Prostate gland (tissue), 2 donors: ENCODE data around the gene HBB. TPM values are rescaled to one million over a fixed set of nuclear protein-coding genes. Genes with fewer than 3 reads are reported as not detected.
"Not testable (repeated sequence)": the region's sequence is repeated elsewhere in the genome, so short reads cannot be mapped to it uniquely, and the experiment has no call there.

Experiments used
- DNase-seq: peaks from one replicate; pipeline ENCODE4 v3.0.0-alpha.2; 2019; ENCODE audit warnings: low spot score
- H3K27ac ChIP-seq, 2 donors: fragments of 200-600 bp; sonication (generic); 2 replicates each; pipeline ENCODE4 v1.5.1; 2017 to 2019
- H3K27me3 ChIP-seq: fragments of 200-600 bp; sonication (generic); replicated peaks from 2 replicates; pipeline ENCODE4 v1.5.1; 2019; ENCODE audit not compliant: insufficient read depth
- H3K36me3 ChIP-seq, 2 donors: fragments of 200-600 bp; sonication (generic); 1 replicate in 1 of 2; 2 replicates in 1 of 2; pipeline versions ENCODE4 v1.5.1 to v1.8.1; 2017 to 2019
- H3K4me1 ChIP-seq: fragments of 200-600 bp; sonication (generic); replicated peaks from 2 replicates; pipeline ENCODE4 v1.5.1; 2019
- H3K4me3 ChIP-seq, 2 donors: fragments of 200-600 bp; sonication (generic); 2 replicates each; pipeline ENCODE4 v1.5.1; 2017 to 2019
- H3K9me3 ChIP-seq: fragments of 200-600 bp; sonication (generic); 2 replicates; pipeline ENCODE4 v1.5.1; 2017
- POLR2A ChIP-seq: fragments of 450-650 bp; IDR thresholded peaks from one replicate; pipeline ENCODE4 v1.6.1; 2016; ENCODE audit warnings: antibody characterized with exemption, mild to moderate bottlenecking
- POLR2AphosphoS5 ChIP-seq: sonication (generic); formaldehyde crosslinking; IDR thresholded peaks from one replicate; pipeline ENCODE4 v1.6.1; 2017; ENCODE audit warnings: antibody characterized with exemption
- WGBS: methylation state at CpG from one replicate; pipeline ENCODE4 v1.1.5; 2018; 5-methylcytosine and 5-hydroxymethylcytosine counted together
- intact Hi-C: fragments of 100-400 bp; cut with DNase I; formaldehyde crosslinking; loops from one replicate; pipeline ENCODE4 v1.14.2; 2022
- total RNA-seq, 2 donors: library from RNA; depleted of rRNA; stranded (reverse); fragments of >200 nt; gene quantifications; one replicate each; pipeline ENCODE4 v1.1.0, GENCODE V29; 2016
- TF ChIP-seq, protein P1 (sequence below), 4 experiments: fragments of 200-600 bp in 2 of 4; fragments of 450-650 bp in 2 of 4; sonication (generic) in 2 of 4; IDR thresholded peaks; 1 replicate in 3 of 4; 2 replicates in 1 of 4; pipeline ENCODE4 v1.5.1; 2016 to 2019; ENCODE audit warnings: antibody characterized with exemption in 4 of 4, mild to moderate bottlenecking in 2 of 4, moderate library complexity in 2 of 4

HBB gene
- total RNA-seq, 2 donors from 2014 or later = 9.5 to 15.7 TPM

DNA sequence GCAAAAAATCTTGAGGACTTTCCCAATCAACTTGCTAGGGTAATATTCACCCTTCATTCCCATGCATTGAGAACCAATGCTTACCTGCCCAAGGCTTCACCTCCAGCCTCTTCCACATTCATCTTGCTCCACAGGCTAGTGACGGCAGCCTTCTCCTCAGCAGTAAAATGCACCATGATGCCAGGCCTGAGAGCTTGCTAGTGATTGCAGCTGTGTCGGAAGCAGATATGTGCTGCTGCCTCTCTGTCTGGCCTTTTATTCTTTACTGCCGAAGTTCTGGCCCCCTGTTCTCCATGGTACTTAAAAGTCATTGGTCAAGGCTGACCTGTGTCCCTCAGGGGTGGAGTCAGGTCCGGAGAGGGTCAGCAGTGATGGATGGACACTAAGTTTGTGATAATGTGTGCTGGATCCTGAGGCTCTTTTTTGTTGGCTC, 42.9 kb upstream of the HBB start, which contains the start of gene HBE1:
Gene HBE1 (minus strand): TSS at position 231 of the 433 bp plus-strand sequence. CDS start 55 bp downstream, at position 176.
- H3K27me3 ChIP-seq = no peaks in the 10 kb centered on the region
- TF ChIP-seq POLR2AphosphoS5 = no peak
- no peak for TF ChIP-seq POLR2A
- no peak within 1 kb of the TSS for H3K4me3 ChIP-seq
- H3K4me1 ChIP-seq = no peaks in the 10 kb centered on the region
- H3K9me3 ChIP-seq = no peaks in the 10 kb centered on the region
- intact Hi-C loops = no loop called here
- no peak within 1 kb of the TSS for H3K27ac ChIP-seq
- 52% methylated on average over 4 of the region's 4 CpGs for WGBS
- no peak for DNase-seq
- H3K36me3 ChIP-seq = no peaks in the 10 kb centered on the region

DNA sequence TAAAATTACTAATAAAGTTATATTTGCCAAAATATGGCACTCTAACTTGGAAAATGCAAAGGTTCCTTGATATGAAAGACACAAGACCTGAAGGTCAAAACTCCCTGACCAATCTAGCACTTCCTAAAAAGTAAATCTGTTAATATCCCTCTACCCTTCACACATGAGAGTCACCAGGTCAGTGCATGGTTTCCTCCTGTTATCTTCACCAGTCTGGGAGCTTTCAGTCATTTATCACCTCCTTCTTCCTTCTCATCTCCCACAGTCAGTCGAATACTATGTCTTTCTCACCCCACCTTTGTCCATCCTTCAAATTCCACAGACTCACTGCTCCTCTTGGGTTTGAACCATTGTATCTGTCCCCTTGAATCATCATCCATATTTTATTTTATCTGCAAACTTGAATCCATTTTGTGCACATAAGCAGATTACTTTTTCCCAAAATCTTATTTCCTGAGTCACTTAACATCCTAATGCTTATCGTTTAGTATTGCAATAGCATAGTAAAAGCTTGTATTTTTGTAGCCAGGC, 40.2 kb upstream of the HBB start:
- intact Hi-C loops = no loop called here
- 87% methylated on average over 2 of the region's 2 CpGs for WGBS
- Histone ChIP-seq H3K9me3 (no peaks in the 10 kb centered on the region), H3K4me3 (no peak overlapping the region), H3K27me3 (no peaks in the 10 kb centered on the region), H3K27ac (no peak overlapping the region), H3K4me1 (no peaks in the 10 kb centered on the region), H3K36me3 (no peaks in the 10 kb centered on the region)
- TF ChIP-seq POLR2A (no peak), POLR2AphosphoS5 (no peak)
- TF ChIP-seq, protein P1, sequence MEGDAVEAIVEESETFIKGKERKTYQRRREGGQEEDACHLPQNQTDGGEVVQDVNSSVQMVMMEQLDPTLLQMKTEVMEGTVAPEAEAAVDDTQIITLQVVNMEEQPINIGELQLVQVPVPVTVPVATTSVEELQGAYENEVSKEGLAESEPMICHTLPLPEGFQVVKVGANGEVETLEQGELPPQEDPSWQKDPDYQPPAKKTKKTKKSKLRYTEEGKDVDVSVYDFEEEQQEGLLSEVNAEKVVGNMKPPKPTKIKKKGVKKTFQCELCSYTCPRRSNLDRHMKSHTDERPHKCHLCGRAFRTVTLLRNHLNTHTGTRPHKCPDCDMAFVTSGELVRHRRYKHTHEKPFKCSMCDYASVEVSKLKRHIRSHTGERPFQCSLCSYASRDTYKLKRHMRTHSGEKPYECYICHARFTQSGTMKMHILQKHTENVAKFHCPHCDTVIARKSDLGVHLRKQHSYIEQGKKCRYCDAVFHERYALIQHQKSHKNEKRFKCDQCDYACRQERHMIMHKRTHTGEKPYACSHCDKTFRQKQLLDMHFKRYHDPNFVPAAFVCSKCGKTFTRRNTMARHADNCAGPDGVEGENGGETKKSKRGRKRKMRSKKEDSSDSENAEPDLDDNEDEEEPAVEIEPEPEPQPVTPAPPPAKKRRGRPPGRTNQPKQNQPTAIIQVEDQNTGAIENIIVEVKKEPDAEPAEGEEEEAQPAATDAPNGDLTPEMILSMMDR (IDR thresholded peaks at IDR 0.05) = no peak
- no peak for DNase-seq

DNA sequence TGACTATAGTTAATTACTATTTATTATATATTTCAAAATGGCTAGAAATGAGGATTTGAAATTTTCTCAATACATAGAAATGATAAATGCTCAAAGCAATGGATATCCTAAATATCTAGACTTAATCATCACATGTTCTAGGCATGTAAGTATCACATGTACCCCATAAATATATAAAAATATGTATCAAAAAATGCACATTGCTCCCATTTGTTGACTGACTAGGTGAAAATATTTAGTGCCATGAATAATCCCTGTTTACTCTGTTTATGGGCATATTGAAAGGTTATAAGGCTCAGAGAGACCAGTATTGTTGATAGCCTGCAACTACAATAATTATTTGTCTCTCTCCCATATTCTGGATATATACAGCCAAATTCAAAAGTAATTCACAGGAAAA, 39.7 kb upstream of the HBB start:
- no peak overlapping the region for H3K27ac ChIP-seq
- no peaks in the 10 kb centered on the region for H3K27me3 ChIP-seq
- no peak for DNase-seq
- H3K9me3 ChIP-seq = no peaks in the 10 kb centered on the region
- H3K4me3 ChIP-seq = no peak overlapping the region
- H3K4me1 ChIP-seq = no peaks in the 10 kb centered on the region
- intact Hi-C loops = no loop called here
- no peaks in the 10 kb centered on the region for H3K36me3 ChIP-seq
- TF ChIP-seq, protein P1 (IDR thresholded peaks at IDR 0.05) = no peak
- TF ChIP-seq POLR2A (no peak), POLR2AphosphoS5 (no peak)

DNA sequence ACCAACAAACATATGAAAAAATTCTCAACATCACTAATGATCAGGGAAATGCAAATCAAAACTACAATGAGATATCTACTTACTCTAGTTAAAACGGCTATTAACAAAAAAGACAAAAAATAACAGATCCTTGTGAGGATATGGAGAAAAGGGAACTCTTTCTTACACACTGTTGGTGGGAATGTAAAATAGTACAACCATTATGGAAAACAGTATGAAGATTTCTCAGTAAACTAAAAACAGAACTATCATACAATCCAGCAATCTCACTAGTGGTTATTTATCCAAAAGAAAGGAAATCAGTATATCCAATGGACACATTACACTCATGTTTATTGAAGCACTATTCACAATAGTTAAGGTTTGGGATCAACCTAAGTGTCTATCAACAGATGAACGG, 39.0 kb upstream of the HBB start:
- Histone ChIP-seq H3K4me3 (no peak overlapping the region), H3K27ac (no peak overlapping the region), H3K9me3 (no peaks in the 10 kb centered on the region), H3K4me1 (no peaks in the 10 kb centered on the region), H3K27me3 (no peaks in the 10 kb centered on the region), H3K36me3 (no peaks in the 10 kb centered on the region)
- no peak for DNase-seq
- 64% methylated on average over 2 of the region's 2 CpGs for WGBS
- intact Hi-C loops = no loop called here
- TF ChIP-seq POLR2A = no peak

DNA sequence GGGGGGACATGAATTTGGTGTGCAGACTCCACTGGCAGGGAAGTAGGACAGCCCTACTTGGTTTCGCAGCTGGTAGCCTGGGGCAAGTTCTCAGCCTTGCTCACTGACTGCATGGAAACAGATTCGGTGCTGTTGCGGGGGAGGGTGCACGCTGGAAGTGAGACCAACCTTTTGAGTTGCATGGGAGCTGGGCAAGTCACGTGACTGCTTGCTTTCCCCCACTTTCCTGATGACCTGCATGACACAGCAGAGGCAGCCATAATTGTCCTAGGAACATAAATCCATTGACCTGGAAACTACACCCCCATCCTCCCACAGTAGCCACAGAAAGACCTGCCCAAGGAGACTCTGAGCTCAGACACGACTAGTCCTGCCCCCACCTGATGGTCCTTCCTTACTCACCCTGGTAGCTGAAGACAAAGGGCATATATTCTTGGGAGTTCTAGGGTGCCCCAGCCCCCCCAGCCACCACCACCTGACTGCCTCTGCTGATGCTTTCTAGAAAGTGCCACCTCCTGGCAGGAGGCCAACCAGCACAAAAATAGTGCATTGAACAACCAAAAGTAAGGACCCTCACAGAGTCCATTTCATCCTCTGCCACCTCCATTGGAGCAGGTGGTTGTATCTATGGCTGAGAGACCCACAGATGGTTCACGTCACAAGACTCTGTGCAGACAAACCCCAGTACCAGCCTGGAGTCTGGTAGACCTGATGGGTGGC, 31.8 kb upstream of the HBB start:
- Histone ChIP-seq H3K27me3 (no peaks in the 10 kb centered on the region), H3K9me3 (no peaks in the 10 kb centered on the region), H3K4me3 (no peak overlapping the region), H3K36me3 (no peaks in the 10 kb centered on the region), H3K4me1 (no peaks in the 10 kb centered on the region), H3K27ac (no peak overlapping the region)
- DNase-seq = no peak
- intact Hi-C loops = no loop called here
- TF ChIP-seq POLR2A (no peak), POLR2AphosphoS5 (no peak)
- TF ChIP-seq, protein P1 (IDR thresholded peaks at IDR 0.05) = no peak
- 74% methylated on average over 7 of the region's 7 CpGs for WGBS

DNA sequence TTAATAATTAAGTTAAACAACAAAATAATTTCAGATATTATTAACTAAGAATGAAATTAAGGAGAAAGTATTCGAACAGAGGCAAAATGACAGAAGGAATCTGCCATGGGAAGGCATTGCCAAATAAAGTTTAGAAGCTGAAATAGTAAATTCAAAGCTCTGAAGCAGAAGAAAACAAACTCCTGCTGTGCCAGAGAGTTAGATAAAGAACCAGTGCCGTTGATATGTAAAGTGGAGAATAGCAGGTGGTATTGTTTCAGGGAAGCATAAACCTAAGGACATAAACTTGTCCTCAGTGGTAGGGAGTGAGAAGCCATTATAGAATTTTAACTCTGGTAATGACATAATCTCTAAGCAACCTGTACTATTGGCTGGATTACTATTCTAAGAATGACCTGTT, 30.4 kb upstream of the HBB start:
- Histone ChIP-seq H3K4me3 (no peak overlapping the region), H3K27ac (no peak overlapping the region), H3K4me1 (no peaks in the 10 kb centered on the region), H3K9me3 (no peaks in the 10 kb centered on the region), H3K36me3 (no peaks in the 10 kb centered on the region), H3K27me3 (no peaks in the 10 kb centered on the region)
- WGBS = 22% methylated on average over 2 of the region's 2 CpGs
- intact Hi-C loops = no loop called here
- TF ChIP-seq, protein P1 (IDR thresholded peaks at IDR 0.05) = no peak
- TF ChIP-seq POLR2AphosphoS5 (no peak), POLR2A (no peak)
- DNase-seq = no peak

DNA sequence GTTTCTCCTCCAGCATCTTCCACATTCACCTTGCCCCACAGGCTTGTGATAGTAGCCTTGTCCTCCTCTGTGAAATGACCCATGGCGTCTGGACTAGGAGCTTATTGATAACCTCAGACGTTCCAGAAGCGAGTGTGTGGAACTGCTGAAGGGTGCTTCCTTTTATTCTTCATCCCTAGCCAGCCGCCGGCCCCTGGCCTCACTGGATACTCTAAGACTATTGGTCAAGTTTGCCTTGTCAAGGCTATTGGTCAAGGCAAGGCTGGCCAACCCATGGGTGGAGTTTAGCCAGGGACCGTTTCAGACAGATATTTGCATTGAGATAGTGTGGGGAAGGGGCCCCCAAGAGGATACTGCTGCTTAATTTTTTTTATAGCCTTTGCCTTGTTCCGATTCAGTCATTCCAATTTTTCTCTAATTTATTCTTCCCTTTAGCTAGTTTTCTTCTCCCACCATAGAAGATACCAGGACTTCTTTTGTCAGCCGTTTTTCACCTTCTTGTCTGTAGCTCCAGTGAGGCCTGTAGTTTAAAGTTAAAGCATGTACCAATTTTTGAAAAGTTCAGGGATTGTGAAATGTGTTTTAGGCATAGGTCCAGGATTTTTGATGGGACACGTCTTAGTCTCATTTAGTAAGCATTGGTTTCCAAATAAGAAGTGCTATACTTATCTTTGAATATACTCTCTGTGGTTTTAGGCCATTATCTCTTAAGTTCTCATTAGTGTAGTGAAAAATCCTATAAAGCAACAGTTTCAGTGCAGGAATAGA, 28.0 kb upstream of the HBB start, which contains the start of gene HBG2:
Gene HBG2 (minus strand): TSS at position 136 of the 768 bp plus-strand sequence. CDS start 53 bp downstream, at position 83.
- H3K27me3 ChIP-seq, H3K4me1 ChIP-seq, H3K36me3 ChIP-seq, H3K27ac ChIP-seq, H3K9me3 ChIP-seq, DNase-seq, intact Hi-C loops, H3K4me3 ChIP-seq: not testable (repeated sequence)
- 74% methylated on average over 4 of the region's 9 CpGs for WGBS

DNA sequence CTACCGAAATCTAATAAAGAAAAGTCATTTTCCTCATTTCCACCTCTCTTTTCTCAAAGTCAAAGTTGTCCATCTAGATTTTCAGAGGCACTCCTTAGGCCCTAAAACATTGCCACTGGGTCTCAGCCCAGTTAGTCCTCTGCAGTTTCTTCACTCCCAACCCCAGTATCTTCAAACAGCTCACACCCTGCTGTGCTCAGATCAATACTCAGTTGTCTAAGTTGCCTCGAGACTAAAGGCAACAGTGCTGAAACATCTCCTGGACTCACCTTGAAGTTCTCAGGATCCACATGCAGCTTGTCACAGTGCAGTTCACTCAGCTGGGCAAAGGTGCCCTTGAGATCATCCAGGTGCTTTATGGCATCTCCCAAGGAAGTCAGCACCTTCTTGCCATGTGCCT, 27.2 kb upstream of the HBB start:
- H3K4me3 ChIP-seq, H3K27me3 ChIP-seq, H3K27ac ChIP-seq, DNase-seq, H3K4me1 ChIP-seq, intact Hi-C loops, H3K9me3 ChIP-seq, H3K36me3 ChIP-seq: not testable (repeated sequence)
- WGBS = 95% methylated on average over 2 of the region's 2 CpGs
